Activated T-cell treated with anti-CD3 and anti-CD28 coated beads for 48 hours (primary cell): Measurements from ENCODE around the gene CST1.
A peak's percentile ranks its signal among the peaks of the same experiment; 100 is the strongest.
"Not testable (repeated sequence)": the region's sequence is repeated elsewhere in the genome, so short reads cannot be mapped to it uniquely, and the experiment has no call there.

Experiments used
- DNase-seq: peaks from one replicate; pipeline ENCODE4 v3.0.0-alpha.2; 2020; ENCODE audit warnings: low read depth

The CST1 gene

GRCh38 chr20:23750786-23751185 is at the start of gene CST1:
CST1 (minus strand) TSS chr20:23750935; CDS start chr20:23750866, 69 bp downstream.
- not testable (repeated sequence) for DNase-seq

- DNase-seq = peak; percentile 16
Observed at GRCh38 chr20:23799216-23799847, 48.6 kb upstream of the CST1 start.

- DNase-seq = no peak
Observed at GRCh38 chr20:23795526-23795925, 44.8 kb upstream of the CST1 start.

- DNase-seq = no peak
Observed at GRCh38 chr20:23794841-23795240, 44.1 kb upstream of the CST1 start.

GRCh38 chr20:23794065-23794464 is 43.3 kb upstream of the CST1 start:
- no peak for DNase-seq

- no peak for DNase-seq
Observed at GRCh38 chr20:23783447-23783846, 32.7 kb upstream of the CST1 start.

- DNase-seq = peak; percentile 4
Observed at GRCh38 chr20:23782366-23782983, 31.7 kb upstream of the CST1 start.

GRCh38 chr20:23778676-23779075 is 27.9 kb upstream of the CST1 start:
- DNase-seq = not testable (repeated sequence)

- DNase-seq = not testable (repeated sequence)
Observed at GRCh38 chr20:23777380-23777779, 26.6 kb upstream of the CST1 start.

GRCh38 chr20:23776067-23776771 is 25.5 kb upstream of the CST1 start:
- no peak for DNase-seq

GRCh38 chr20:23774081-23774480 is 23.3 kb upstream of the CST1 start:
- DNase-seq = no peak

GRCh38 chr20:23773579-23773978 is 22.8 kb upstream of the CST1 start:
- DNase-seq = no peak

GRCh38 chr20:23773127-23773526 is 22.4 kb upstream of the CST1 start:
- DNase-seq = no peak

GRCh38 chr20:23772074-23772473 is 21.3 kb upstream of the CST1 start:
- no peak for DNase-seq

- DNase-seq = no peak
Observed at GRCh38 chr20:23770384-23770783, 19.6 kb upstream of the CST1 start.

GRCh38 chr20:23768520-23768919 is 17.8 kb upstream of the CST1 start:
- DNase-seq = not testable (repeated sequence)

- DNase-seq = no peak
Observed at GRCh38 chr20:23766531-23766930, 15.8 kb upstream of the CST1 start.

GRCh38 chr20:23765578-23765977 is 14.8 kb upstream of the CST1 start:
- DNase-seq = no peak

GRCh38 chr20:23764630-23765029 is 13.9 kb upstream of the CST1 start:
- not testable (repeated sequence) for DNase-seq

- no peak for DNase-seq
Observed at GRCh38 chr20:23763345-23763744, 12.6 kb upstream of the CST1 start.

GRCh38 chr20:23759306-23759940 is 8.7 kb upstream of the CST1 start:
- DNase-seq = no peak

GRCh38 chr20:23756792-23757191 is 6.1 kb upstream of the CST1 start:
- DNase-seq = not testable (repeated sequence)

- not testable (repeated sequence) for DNase-seq
Observed at GRCh38 chr20:23755131-23755611, 4.4 kb upstream of the CST1 start.
